Spleen (tissue), 11 donors: Measurements from ENCODE around the gene PPDPF. TPM values are rescaled to one million over a fixed set of nuclear protein-coding genes. Genes with fewer than 3 reads are reported as not detected.

Experiments
- DNase-seq: peaks from one replicate; pipeline ENCODE4 v3.0.0-alpha.2; 2020
- H3K27ac ChIP-seq, 8 donors: fragments of 200-600 bp; sonication (generic) in 7 of 8; 1 replicate in 4 of 8; 2 replicates in 4 of 8; pipeline versions ENCODE4 v1.5.0 to v1.8.0; 2016 to 2021; ENCODE audit warnings: inconsistent platforms in 4 of 8, mild to moderate bottlenecking in 4 of 8, moderate library complexity in 1 of 8
- H3K27me3 ChIP-seq, 7 donors: fragments of 200-600 bp; sonication (generic) in 6 of 7; replicated peaks in 1 of 7; 1 replicate in 4 of 7; 2 replicates in 3 of 7; pipeline versions ENCODE4 v1.5.0 to v1.8.0; 2016 to 2021; ENCODE audit warnings: inconsistent platforms in 3 of 7, mild to moderate bottlenecking in 1 of 7
- H3K36me3 ChIP-seq, 6 donors: fragments of 200-600 bp; sonication (generic) in 5 of 6; 1 replicate in 4 of 6; 2 replicates in 2 of 6; pipeline versions ENCODE4 v1.5.0 to v1.8.0; 2016 to 2021; ENCODE audit warnings: inconsistent platforms in 2 of 6
- H3K4me1 ChIP-seq, 6 donors: fragments of 200-600 bp; sonication (generic) in 5 of 6; 1 replicate in 3 of 6; 2 replicates in 3 of 6; pipeline versions ENCODE4 v1.5.0 to v1.8.0; 2016 to 2021; ENCODE audit warnings: inconsistent platforms in 3 of 6
- H3K4me3 ChIP-seq, 8 donors: fragments of 200-600 bp; sonication (generic) in 7 of 8; 1 replicate in 4 of 8; 2 replicates in 4 of 8; pipeline versions ENCODE4 v1.5.0 to v1.8.0; 2016 to 2021; ENCODE audit warnings: inconsistent platforms in 4 of 8, mild to moderate bottlenecking in 4 of 8, moderate library complexity in 2 of 8
- H3K9me3 ChIP-seq, 8 donors: fragments of 200-600 bp; sonication (generic) in 7 of 8; 1 replicate in 4 of 8; 2 replicates in 4 of 8; pipeline versions ENCODE4 v1.5.0 to v1.8.0; 2016 to 2021; ENCODE audit warnings: inconsistent platforms in 4 of 8
- CTCF ChIP-seq, 11 experiments: fragments of 200-600 bp in 7 of 11; fragments of 450-650 bp in 4 of 11; sonication (generic) in 4 of 11; IDR thresholded peaks in 8 of 11; conservative IDR thresholded peaks in 3 of 11; 1 replicate in 7 of 11; 2 replicates in 4 of 11; pipeline versions ENCODE4 v1.4.0 to v1.8.0; 2016 to 2021; ENCODE audit warnings: antibody characterized with exemption in 11 of 11, inconsistent platforms in 4 of 11, mild to moderate bottlenecking in 1 of 11
- POLR2A ChIP-seq, 3 donors: fragments of 450-650 bp; IDR thresholded peaks; one replicate each; pipeline ENCODE4 v1.5.1; 2017; ENCODE audit warnings: antibody characterized with exemption in 3 of 3, mild to moderate bottlenecking in 1 of 3
- POLR2AphosphoS5 ChIP-seq, 3 donors: sonication (generic); formaldehyde crosslinking; IDR thresholded peaks; one replicate each; pipeline ENCODE4 v1.5.1; 2017; ENCODE audit warnings: antibody characterized with exemption in 3 of 3
- WGBS, 5 donors: extraction: QIAGEN DNeasy Blood & Tissue Kit in 3 of 5; methylation state at CpG; one replicate each; pipeline versions ENCODE4 v1.1.5 to v1.1.7; 2013 to 2018; 5-methylcytosine and 5-hydroxymethylcytosine counted together
- intact Hi-C: fragments of 100-400 bp; cut with DNase I; formaldehyde crosslinking; loops from one replicate; pipeline ENCODE4 v1.15.0; 2023; ENCODE audit warnings: low total_unique reads
- polyA plus RNA-seq, 3 donors: library from polyadenylated mRNA; stranded (reverse); fragments of 200-250 nt; gene quantifications; one replicate each; pipeline ENCODE4 v1.2.1, GENCODE V29; 2013
- total RNA-seq, 7 donors: library from RNA; depleted of rRNA in 3 of 7; stranded (reverse); fragments of >200 nt in 3 of 7; fragmentation: NEBNext Ultra II Directional in 4 of 7; extraction: Animal tissue kit (Norgen Biotek cat#: 25700) in 4 of 7; gene quantifications; one replicate each; pipeline versions ENCODE4 v1.1.0 to v1.2.1, GENCODE V29; 2016 to 2021
- donor health status: healthy with polysubstance abuse.
- donor health status: DM: no; HTN: no; CAD: no; lungs with moderate emphysema.
- donor health status: DM: no; HTN: no; CAD: no.
- donor health status: Bipolar disorder and iron deficiency.
- donor health status: healthy.
- donor health status: DM: no; HTN: no; CAD: no.
- donor health status: DM: yes; HTN: yes; CAD: no.

The PPDPF gene
- total and polyA plus RNA-seq, 10 donors = 68.8 to 275 (median 124) TPM

GRCh38 chr20:63567386-63568169 lies 47.0 kb downstream of the PPDPF start:
- DNase-seq = peak; percentile 94
- H3K9me3 ChIP-seq = no peaks in the 10 kb centered on the region
- H3K27me3 ChIP-seq = no peaks in the 10 kb centered on the region
- peaks cover 0 to 94% (median 50%) of the 10 kb centered on the region in 6 donors for H3K36me3 ChIP-seq
- TF ChIP-seq CTCF (IDR thresholded peaks at IDR 0.05 in 8 of 11, conservative IDR thresholded peaks at IDR 0.05 in 3 of 11) (peak in 3 of 11 experiments; percentile 3 to 28 (median 13)), POLR2A (IDR thresholded peaks at IDR 0.05) (no peak), POLR2AphosphoS5 (IDR thresholded peaks at IDR 0.05) (peak; percentile 54 to 80 (median 62))
- 31 to 50% (median 46%) methylated on average over 34 to 37 of the region's 37 CpGs for WGBS, 5 donors
- peak overlapping the region; percentile 29 to 90 (median 78) for H3K27ac ChIP-seq
- peak overlapping the region in 7 of 8 donors; percentile 4 to 65 (median 23) for H3K4me3 ChIP-seq
- intact Hi-C loops = no loop called here
- H3K4me1 ChIP-seq = peaks cover 16 to 64% (median 49%) of the 10 kb centered on the region in 6 donors

GRCh38 chr20:63568170-63568981 lies 47.8 kb downstream of the PPDPF start:
- peaks cover 0 to 91% (median 46%) of the 10 kb centered on the region in 6 donors for H3K36me3 ChIP-seq
- no peaks in the 10 kb centered on the region for H3K9me3 ChIP-seq
- intact Hi-C loops = no loop called here
- WGBS, 5 donors = 36 to 54% (median 44%) methylated on average over 18 to 43 of the region's 43 CpGs
- H3K4me1 ChIP-seq = peaks cover 21 to 64% (median 56%) of the 10 kb centered on the region in 6 donors
- peak overlapping the region; percentile 29 to 90 (median 78) for H3K27ac ChIP-seq
- H3K27me3 ChIP-seq = no peaks in the 10 kb centered on the region
- no peak for TF ChIP-seq CTCF (IDR thresholded peaks at IDR 0.05 in 8 of 11, conservative IDR thresholded peaks at IDR 0.05 in 3 of 11)
- TF ChIP-seq POLR2AphosphoS5 (IDR thresholded peaks at IDR 0.05) = peak in 1 of 3 donors; percentile 59
- H3K4me3 ChIP-seq = peak overlapping the region in 7 of 8 donors; percentile 4 to 65 (median 23)
- DNase-seq = peak; percentile 87

- 79 to 89% (median 80%) methylated on average over 8 to 46 of the region's 46 CpGs for WGBS, 5 donors
- H3K4me3 ChIP-seq = peak overlapping the region in 3 of 8 donors; percentile 20 to 65 (median 33)
- DNase-seq = peak; percentile 87
Measured at GRCh38 chr20:63568986-63569949, 48.7 kb downstream of the PPDPF start.

More at GRCh38 chr20:63568986-63569949, 48.7 kb downstream of the PPDPF start:
- Histone ChIP-seq H3K4me1 (peaks cover 22 to 68% (median 61%) of the 10 kb centered on the region in 6 donors), H3K36me3 (peaks cover 0 to 82% (median 37%) of the 10 kb centered on the region in 6 donors), H3K27me3 (no peaks in the 10 kb centered on the region), H3K9me3 (no peaks in the 10 kb centered on the region), H3K27ac (peak overlapping the region in 7 of 8 donors; percentile 24 to 90 (median 82))
- TF ChIP-seq CTCF (IDR thresholded peaks at IDR 0.05 in 8 of 11, conservative IDR thresholded peaks at IDR 0.05 in 3 of 11) (no peak), POLR2AphosphoS5 (IDR thresholded peaks at IDR 0.05) (peak in 1 of 3 donors; percentile 40)
- intact Hi-C loops = no loop called here
